ENCODE measurements around the gene RB1.
"Not testable (repeated sequence)": the region's sequence is repeated elsewhere in the genome, so short reads cannot be mapped to it uniquely, and the experiment has no call there.

Gene RB1

GRCh38 chr13:48410199-48410598, 106.6 kb downstream of the RB1 start:
- DNase-seq (ENCODE audit: low spot score): no peak

- DNase-seq (ENCODE audit: low spot score): no peak
These were observed 107.7 kb downstream of the RB1 start for GRCh38 chr13:48411147-48411794.

GRCh38 chr13:48411841-48412531, 108.4 kb downstream of the RB1 start:
- no peak for DNase-seq (ENCODE audit: low spot score)

- DNase-seq (ENCODE audit: low spot score): peak; percentile 26
These were observed 109.4 kb downstream of the RB1 start, which contains the start of gene LPAR6 for GRCh38 chr13:48412881-48413351. Gene LPAR6 (minus strand): TSS chr13:48413113. CDS start chr13:48412423, 690 bp downstream.

GRCh38 chr13:48414501-48414900, 111.0 kb downstream of the RB1 start:
- DNase-seq (ENCODE audit: low spot score): no peak

- no peak for DNase-seq (ENCODE audit: low spot score)
These were observed 112.0 kb downstream of the RB1 start for GRCh38 chr13:48415516-48415915.

GRCh38 chr13:48422003-48422402, 118.5 kb downstream of the RB1 start:
- not testable (repeated sequence) for DNase-seq (ENCODE audit: low spot score)

- no peak for DNase-seq (ENCODE audit: low spot score)
These were observed 120.7 kb downstream of the RB1 start for GRCh38 chr13:48424212-48424611.

- no peak for DNase-seq (ENCODE audit: low spot score)
These were observed 122.5 kb downstream of the RB1 start for GRCh38 chr13:48426052-48426451.

GRCh38 chr13:48426755-48427298, 123.3 kb downstream of the RB1 start:
- DNase-seq (ENCODE audit: low spot score): not testable (repeated sequence)

- DNase-seq (ENCODE audit: low spot score): no peak
These were observed 125.5 kb downstream of the RB1 start for GRCh38 chr13:48429036-48429435.

GRCh38 chr13:48429886-48430285, 126.3 kb downstream of the RB1 start:
- DNase-seq (ENCODE audit: low spot score): no peak

GRCh38 chr13:48431431-48431830, 127.9 kb downstream of the RB1 start:
- no peak for DNase-seq (ENCODE audit: low spot score)

- DNase-seq (ENCODE audit: low spot score): no peak
These were observed 128.6 kb downstream of the RB1 start for GRCh38 chr13:48431987-48432615.

- no peak for DNase-seq (ENCODE audit: low spot score)
These were observed 130.6 kb downstream of the RB1 start for GRCh38 chr13:48434200-48434599.

- no peak for DNase-seq (ENCODE audit: low spot score)
These were observed 133.2 kb downstream of the RB1 start for GRCh38 chr13:48436661-48437288.

GRCh38 chr13:48437371-48437770, 133.8 kb downstream of the RB1 start:
- no peak for DNase-seq (ENCODE audit: low spot score)

GRCh38 chr13:48443442-48444208, 140.1 kb downstream of the RB1 start:
- no peak for DNase-seq (ENCODE audit: low spot score)

GRCh38 chr13:48446464-48446863, 142.9 kb downstream of the RB1 start:
- DNase-seq (ENCODE audit: low spot score): no peak

GRCh38 chr13:48448285-48448958, 144.9 kb downstream of the RB1 start:
- no peak for DNase-seq (ENCODE audit: low spot score)
